HepG2 (cell line): Measurements from ENCODE around the gene CDH19.

Experiments
- CEBPB ChIP-seq: IDR thresholded peaks from 2 replicates; pipeline ENCODE4 v1.6.1; 2011; ENCODE audit warnings: low read depth, low read length, improper control_type of control experiment, borderline replicate concordance
- DPF2 ChIP-seq: sonication (generic); formaldehyde crosslinking; IDR thresholded peaks from 2 replicates; pipeline ENCODE4 v1.4.0; 2020; ENCODE audit warnings: mild to moderate bottlenecking, low read depth, missing genetic modification reagents, borderline replicate concordance
- DR1 ChIP-seq: sonication (generic); formaldehyde crosslinking; IDR thresholded peaks from 2 replicates; pipeline ENCODE4 v1.8.0; 2021; ENCODE audit warnings: mild to moderate bottlenecking, missing genetic modification reagents, inconsistent platforms
- EP300 ChIP-seq, 3 experiments: sonication (generic) in 1 of 3; formaldehyde crosslinking in 1 of 3; IDR thresholded peaks; 2 replicates each; pipeline versions ENCODE4 v1.5.1 to v1.6.1; 2011 to 2020; ENCODE audit warnings: low read depth in 2 of 3, low read length in 2 of 3, borderline replicate concordance in 1 of 3, improper control_type of control experiment in 1 of 3, mild to moderate bottlenecking in 1 of 3, missing genetic modification reagents in 1 of 3, moderate library complexity in 1 of 3
- HES4 ChIP-seq: sonication (generic); formaldehyde crosslinking; IDR thresholded peaks from 2 replicates; pipeline ENCODE4 v1.9.0; 2021; ENCODE audit warnings: mild to moderate bottlenecking, missing genetic modification reagents, borderline replicate concordance
- JARID2 ChIP-seq: sonication (generic); formaldehyde crosslinking; IDR thresholded peaks from 2 replicates; pipeline ENCODE4 v1.8.1; 2023; ENCODE audit warnings: missing genetic modification reagents, inconsistent platforms; ENCODE audit not compliant: insufficient replicate concordance
- KDM5B ChIP-seq: sonication (generic); formaldehyde crosslinking; IDR thresholded peaks from 2 replicates; pipeline ENCODE4 v1.4.0; 2020; ENCODE audit warnings: missing genetic modification reagents, mild to moderate bottlenecking, borderline replicate concordance
- SETDB1 ChIP-seq: sonication (generic); formaldehyde crosslinking; IDR thresholded peaks from 2 replicates; pipeline ENCODE4 v1.5.1; 2020; ENCODE audit warnings: missing genetic modification reagents, mild to moderate bottlenecking, borderline replicate concordance
- ZGPAT ChIP-seq: IDR thresholded peaks from 2 replicates; pipeline ENCODE4 v1.6.1; 2016; ENCODE audit warnings: mild to moderate bottlenecking
- ZNF263 ChIP-seq: sonication (generic); formaldehyde crosslinking; IDR thresholded peaks from 2 replicates; pipeline ENCODE4 v1.4.0; 2020; ENCODE audit warnings: missing genetic modification reagents
- ZNF432 ChIP-seq: sonication (generic); formaldehyde crosslinking; IDR thresholded peaks from 2 replicates; pipeline ENCODE4 v1.5.0; 2020; ENCODE audit warnings: missing genetic modification reagents, mild to moderate bottlenecking, borderline replicate concordance
- ZNF503 ChIP-seq: sonication (generic); formaldehyde crosslinking; IDR thresholded peaks from 2 replicates; pipeline ENCODE4 v1.4.0; 2020; ENCODE audit warnings: missing genetic modification reagents
- ZNF574 ChIP-seq: sonication (generic); formaldehyde crosslinking; IDR thresholded peaks from 2 replicates; pipeline ENCODE4 v1.4.0; 2020; ENCODE audit warnings: missing genetic modification reagents
- ZNF580 ChIP-seq: IDR thresholded peaks from 2 replicates; pipeline ENCODE4 v1.6.1; 2016; ENCODE audit warnings: low read depth, borderline replicate concordance

GRCh38 chr18:66473882-66474281, 130.0 kb downstream of the CDH19 start:
- TF ChIP-seq HES4 (CRISPR knock-in tag), result no peak
- TF ChIP-seq DR1, result no peak
- TF ChIP-seq CEBPB, result no peak
- TF ChIP-seq ZNF432, result no peak
- no peak for TF ChIP-seq ZNF503 (CRISPR knock-in tag)
- no peak for TF ChIP-seq DPF2 (CRISPR knock-in tag)
- no peak for TF ChIP-seq ZNF263 (CRISPR knock-in tag)
- no peak for TF ChIP-seq JARID2 (CRISPR knock-in tag)
- no peak for TF ChIP-seq EP300 (IDR thresholded peaks at IDR 0.05; ENCODE audit: low read depth in 2 of 2, low read length in 2 of 2)
- TF ChIP-seq EP300 (CRISPR knock-in tag; IDR thresholded peaks at IDR 0.05; ENCODE audit: borderline replicate concordance), result no peak
- TF ChIP-seq KDM5B (CRISPR knock-in tag), result no peak
- TF ChIP-seq ZNF580 (CRISPR knock-in tag), result no peak
- no peak for TF ChIP-seq ZNF574
- TF ChIP-seq ZGPAT (CRISPR knock-in tag), result no peak
- TF ChIP-seq SETDB1 (CRISPR knock-in tag), result no peak
